Right ventricle myocardium superior (tissue), 1 donor: ENCODE results near the gene FFAR2. TPM values are rescaled to one million over a fixed set of nuclear protein-coding genes. Genes with fewer than 3 reads are reported as not detected.
"Not testable (repeated sequence)": the region's sequence is repeated elsewhere in the genome, so short reads cannot be mapped to it uniquely, and the experiment has no call there.

Experiments
- ATAC-seq: fragments of 200-7000 bp; cut with Tn5 transposase; one replicate; pipeline ENCODE4 v1.9.1; 2020; ENCODE audit warnings: mild to moderate bottlenecking; ENCODE audit not compliant: poor library complexity
- DNase-seq: peaks from one replicate; pipeline ENCODE4 v3.0.0-alpha.2; 2020
- intact Hi-C: fragments of 100-400 bp; cut with DNase I; formaldehyde crosslinking; loops from one replicate; pipeline ENCODE4 v1.11.2; 2022
- total RNA-seq: library from RNA; stranded (reverse); fragmentation: NEBNext Ultra II Directional; extraction: Animal tissue kit (Norgen Biotek cat#: 25700); gene quantifications from one replicate; pipeline ENCODE4 v1.2.1, GENCODE V29; 2021
- donor health status: DM: no; HTN: yes; CAD: no; lungs with severe emphysema.

FFAR2 gene
- total RNA-seq, 1 donor from 2014 or later, result 0.11 TPM

DNA sequence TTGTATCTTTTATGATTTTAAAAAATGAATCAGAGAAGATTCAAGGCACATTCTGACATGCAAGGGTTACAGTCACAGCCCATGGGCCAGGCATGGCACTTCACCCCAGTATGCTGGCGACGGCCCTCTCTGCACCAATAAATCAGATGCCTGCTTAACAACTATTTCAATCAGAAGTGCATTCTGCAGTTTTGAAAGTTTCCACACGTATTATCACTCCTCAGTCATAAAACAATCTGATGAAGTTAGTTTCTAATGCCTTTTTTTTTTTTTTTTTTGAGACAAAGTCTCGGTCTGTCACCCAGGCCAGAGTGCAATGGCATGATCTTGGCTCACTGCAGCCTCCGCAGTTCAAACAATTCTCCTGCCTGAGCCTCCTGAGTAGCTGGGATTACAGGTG lies 28.3 kb upstream of the FFAR2 start:
- ATAC-seq (no peak), DNase-seq (no peak)
- intact Hi-C loops, result no loop called here

DNA sequence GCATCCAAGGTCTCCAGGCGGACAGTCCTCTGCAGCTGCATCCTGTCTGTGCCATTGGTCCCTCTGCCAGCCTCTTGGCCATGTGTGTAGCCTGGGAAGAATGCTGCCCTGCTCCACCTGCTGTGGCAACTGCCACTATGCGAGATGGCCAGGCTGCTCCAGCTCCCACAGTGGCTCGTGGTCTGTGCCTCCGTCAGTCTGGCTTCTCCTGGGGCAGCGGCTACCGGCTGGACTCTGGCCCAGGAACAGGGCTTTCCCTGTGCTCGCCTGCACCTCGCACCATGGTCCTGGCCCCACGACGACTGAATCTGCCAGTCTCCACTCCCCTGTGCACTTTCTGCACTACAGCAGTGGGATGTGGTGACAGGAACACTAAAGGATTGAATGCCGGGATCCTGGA lies 26.7 kb upstream of the FFAR2 start:
- ATAC-seq, result no peak
- DNase-seq, result no peak
- intact Hi-C loops, result no loop called here

DNA sequence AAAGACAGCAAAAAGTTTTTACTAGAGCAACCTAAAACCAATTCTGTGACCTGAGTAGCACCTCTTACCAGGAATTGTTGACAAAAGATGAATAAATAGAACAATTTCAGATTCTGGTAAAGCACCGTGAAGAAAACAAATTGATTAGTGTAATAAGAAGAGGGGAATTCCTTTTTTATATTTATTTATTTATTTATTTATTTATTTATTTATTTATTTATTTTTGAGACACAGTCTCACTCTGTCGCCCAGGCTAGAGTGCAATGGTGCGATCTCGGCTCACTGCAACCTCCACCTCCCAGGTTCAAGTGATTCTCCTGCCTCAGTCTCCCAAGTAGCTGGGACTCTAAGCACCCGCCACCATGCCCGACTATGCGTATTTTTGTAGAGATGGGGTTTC lies 24.7 kb upstream of the FFAR2 start:
- intact Hi-C loops, DNase-seq, ATAC-seq: not testable (repeated sequence)

DNA sequence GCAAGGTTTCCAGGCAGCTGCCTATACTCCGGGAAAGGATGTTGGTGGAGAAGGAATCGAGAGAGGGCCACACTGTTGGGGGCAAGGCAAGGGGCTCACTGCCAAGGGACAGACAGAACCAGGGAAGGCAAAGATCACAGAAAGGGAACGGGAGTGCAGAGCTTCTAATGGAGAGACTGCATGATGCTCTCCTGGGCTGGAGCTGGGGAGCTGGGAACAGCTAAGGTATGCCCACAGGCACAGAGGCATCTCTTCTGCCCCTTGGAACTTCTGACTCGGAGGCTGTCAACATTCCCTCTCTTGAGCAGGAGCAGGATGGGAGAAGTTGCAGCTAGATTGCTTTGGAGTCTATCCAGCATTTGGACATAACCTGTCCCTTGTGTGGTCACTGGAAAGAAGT lies 22.4 kb upstream of the FFAR2 start:
- intact Hi-C loops, result no loop called here
- ATAC-seq, result no peak

DNA sequence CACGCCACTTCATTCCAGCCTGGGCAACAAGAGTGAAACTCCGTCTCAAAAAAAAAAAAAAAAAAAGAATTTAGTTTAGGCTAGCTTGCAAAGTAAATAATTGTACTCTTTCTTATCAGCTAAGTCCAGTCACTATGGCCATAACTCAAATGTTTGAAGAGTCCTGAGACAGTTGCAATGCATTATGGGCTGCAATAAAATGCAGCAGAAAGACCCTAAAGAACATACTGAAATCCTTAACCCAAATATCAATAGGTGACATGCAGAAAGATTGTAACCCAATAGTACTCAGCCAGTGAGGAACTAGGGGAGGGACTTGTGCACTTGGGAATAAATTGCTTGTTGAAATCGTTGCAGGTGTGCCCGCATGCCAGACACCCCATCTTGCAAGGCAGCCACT lies 20.9 kb upstream of the FFAR2 start:
- intact Hi-C loops, result no loop called here
- ATAC-seq, result no peak
- no peak for DNase-seq

More for the DNA sequence above, 22.4 kb upstream of the FFAR2 start:
- DNase-seq, result no peak

DNA sequence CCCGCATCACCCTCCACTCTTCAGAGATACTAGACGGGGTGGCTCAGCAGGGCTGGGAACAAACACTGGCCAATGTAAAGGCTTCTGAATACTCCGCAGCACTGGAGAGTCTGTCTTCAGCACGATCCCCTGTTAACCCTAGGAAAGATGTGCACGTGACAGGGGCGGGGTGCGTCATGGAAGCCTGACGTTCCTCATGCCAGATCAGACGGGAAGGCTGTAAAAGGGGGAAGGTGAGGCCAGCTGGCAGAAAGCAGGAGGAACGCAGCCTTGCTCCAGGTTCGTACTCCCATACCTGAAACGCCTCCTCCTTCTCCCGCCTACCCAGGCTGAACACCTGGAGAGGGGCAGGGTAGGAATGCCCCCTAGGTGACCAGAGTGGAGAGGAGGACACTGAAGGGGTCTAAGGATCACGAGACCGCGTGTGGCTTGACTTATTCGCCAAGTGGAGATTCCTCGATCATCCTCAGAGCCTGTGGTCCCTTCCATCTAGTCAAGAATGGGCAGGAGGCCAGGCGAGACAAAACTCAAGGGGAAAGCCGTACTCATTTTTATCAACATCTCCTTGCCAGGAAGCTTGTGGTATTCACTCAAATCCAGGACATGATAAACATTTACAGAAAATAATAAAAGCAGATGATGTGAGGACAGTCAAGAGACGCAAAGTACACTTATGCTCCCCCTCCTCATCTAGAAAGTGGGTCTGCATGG lies 18.2 kb upstream of the FFAR2 start:
- intact Hi-C loops, result no loop called here
- no peak for DNase-seq
- no peak for ATAC-seq

DNA sequence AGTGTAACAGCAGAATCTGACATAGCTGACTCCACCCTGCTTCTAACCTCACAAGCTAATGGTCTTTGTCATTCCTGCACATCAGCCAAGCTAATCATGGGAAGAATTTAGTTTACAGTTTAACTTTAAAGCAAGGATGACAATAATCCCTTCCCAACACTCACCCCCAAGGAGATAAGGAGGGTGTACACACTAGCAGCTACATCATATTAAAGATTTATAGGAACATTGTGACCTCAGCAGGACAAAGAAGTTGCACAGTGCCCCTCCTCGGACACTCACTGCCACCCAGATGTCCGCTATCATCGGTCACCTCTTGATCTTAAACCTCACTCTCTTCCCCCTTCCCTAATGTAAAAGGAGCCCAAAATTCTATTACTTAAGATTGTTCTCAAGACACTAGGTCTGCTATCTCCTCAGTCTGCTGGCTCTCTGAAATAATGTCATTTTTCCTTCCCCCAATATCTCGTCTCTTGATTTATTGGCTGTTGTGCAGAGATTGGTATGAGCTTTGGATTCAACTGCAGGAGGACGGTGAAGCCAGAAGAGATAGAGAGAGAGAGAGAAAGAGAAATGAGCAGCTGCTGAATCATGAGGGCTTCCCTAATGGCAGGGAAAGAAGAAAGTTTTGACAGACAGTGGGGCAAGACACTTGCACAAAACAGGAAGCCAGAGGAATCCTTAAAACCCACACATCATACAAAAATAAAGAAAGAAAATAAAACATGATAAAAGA lies 17.5 kb upstream of the FFAR2 start:
- no peak for ATAC-seq
- intact Hi-C loops, result no loop called here
- DNase-seq, result no peak

DNA sequence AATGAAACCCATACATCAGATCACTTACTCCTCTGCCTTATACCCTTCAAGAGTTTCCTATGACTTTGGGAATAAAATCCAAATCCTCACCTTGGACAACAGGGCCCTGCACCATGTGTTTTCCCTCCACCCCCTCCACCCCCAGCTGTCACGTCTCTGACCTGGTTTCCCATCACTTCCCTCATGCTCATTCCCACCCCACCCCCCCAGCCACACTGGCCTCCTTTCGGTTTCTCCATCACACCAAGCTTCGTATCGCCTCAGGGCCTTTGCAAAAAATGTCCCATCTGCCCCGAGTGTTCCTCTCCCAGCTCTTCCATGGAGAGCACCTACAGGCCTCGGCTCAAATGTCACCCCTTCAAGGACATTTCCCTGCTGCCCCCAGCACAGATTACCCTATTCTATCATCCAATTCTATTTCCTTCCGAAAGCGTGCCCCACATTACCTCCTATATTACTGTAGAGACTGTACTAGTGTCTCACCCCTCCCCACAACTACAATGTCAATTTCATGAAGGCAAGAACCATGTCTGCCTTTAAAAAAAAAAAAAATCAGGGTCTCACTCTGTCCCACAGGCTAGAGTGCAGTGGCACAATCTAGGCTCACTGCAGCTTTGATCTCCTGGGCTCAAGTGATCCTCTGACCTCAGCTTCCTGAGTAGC lies 16.8 kb upstream of the FFAR2 start:
- intact Hi-C loops, result no loop called here
- DNase-seq (no peak), ATAC-seq (no peak)

DNA sequence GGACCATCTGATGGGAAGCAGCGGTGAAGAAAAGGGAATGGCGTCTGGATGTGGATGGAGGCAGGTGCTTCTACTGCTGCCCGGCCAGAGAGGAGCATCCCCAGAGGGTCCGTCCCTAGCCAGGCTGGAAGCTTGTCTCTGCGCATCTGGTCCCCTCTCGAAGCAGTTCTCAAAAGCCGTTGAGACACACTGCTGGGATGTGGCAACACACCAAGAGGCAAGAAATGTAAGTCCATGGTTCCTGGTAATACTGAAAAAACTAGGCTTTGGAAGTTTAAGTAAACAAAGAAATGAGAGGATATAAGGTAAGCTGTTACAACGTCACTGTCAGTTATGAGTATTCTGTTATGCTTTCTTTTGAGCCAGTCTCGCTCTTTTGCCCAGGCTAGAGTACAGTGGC lies 15.1 kb upstream of the FFAR2 start:
- no peak for DNase-seq
- no peak for ATAC-seq
- intact Hi-C loops, result no loop called here

DNA sequence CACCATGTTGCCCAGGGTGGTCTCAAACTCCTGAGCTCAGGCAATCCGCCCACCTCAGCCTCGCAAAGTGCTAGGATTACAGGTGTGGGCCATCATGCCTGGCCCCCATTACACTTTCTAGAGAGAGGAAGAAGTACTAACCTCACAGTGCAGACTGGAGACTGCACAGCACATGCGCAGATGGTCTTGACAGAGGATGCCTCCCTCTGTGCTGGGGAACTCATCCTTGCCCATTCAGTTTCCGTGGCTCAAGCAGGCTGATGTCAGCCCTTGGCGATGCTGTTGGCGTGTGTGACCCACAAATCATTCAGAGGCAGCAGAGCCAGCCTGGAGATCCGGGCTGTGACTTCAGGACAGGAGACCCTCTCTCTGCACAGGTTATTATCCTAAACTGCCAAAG lies 14.6 kb upstream of the FFAR2 start:
- intact Hi-C loops, result no loop called here
- no peak for ATAC-seq
- DNase-seq, result no peak

DNA sequence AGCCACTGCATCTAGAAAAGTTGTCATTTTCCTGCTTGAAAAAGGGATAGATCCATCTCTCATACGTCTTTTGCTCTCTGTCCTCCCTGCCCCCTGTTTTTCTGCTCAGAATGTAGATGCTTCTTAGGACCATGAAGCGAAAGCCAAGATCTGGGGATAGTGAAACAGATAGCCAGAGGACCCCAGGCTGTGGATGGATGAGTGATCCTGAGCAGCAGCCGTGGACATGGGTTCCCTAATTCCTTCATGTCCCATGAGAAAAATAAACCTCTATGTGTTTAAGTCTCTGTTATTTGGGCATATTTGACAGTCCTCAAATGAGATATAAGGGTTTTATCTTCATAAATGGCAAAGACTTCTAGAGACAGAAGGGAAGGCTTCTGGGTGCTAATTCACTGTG lies 12.2 kb upstream of the FFAR2 start:
- intact Hi-C loops, result no loop called here
- ATAC-seq, result no peak
- DNase-seq, result no peak

DNA sequence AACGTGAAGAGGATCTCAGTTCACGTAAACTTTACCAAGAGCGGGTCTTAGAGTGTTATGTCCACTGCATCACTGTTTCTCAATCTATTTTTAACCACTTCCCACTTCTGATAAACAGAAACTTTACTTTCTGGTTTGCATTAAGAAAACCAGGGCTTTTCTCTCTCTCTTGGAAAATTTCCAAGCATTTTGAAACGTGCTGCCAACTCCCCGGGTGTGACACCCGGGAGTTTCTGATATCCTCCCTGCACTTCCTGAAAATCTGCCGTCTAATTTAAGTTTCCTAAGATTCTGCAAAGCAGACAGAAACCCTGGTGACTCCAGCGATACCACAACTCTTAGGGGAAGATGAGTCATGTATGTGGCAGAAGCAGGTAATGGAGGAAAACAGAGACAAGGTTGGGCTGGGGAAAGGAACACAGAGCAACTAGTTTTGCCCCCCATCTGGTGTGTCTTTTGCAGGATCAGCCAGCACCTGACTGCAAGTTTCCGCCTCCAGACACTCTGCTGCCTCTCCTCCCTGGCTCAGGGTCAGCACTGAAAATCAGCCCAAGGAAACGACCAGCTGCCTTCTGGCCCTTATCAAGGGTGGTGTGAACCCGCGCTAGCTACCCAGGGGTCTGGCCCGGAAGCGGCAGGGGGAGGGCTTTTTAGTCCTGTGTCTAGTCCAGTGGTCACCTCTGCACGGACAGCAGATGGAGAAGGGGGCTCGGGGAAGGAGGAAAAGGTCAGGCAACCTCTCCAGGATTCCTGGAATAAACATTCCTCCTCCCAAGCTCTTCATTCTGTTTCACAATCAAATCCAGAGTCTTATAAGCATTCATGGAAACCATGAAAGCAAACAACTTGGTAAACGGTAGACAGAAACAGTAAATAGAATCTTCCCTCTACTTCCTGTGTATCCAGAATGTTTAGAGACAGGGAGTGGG lies 11.3 kb upstream of the FFAR2 start:
- intact Hi-C loops, result no loop called here
- no peak for DNase-seq
- peak; percentile 63 for ATAC-seq

DNA sequence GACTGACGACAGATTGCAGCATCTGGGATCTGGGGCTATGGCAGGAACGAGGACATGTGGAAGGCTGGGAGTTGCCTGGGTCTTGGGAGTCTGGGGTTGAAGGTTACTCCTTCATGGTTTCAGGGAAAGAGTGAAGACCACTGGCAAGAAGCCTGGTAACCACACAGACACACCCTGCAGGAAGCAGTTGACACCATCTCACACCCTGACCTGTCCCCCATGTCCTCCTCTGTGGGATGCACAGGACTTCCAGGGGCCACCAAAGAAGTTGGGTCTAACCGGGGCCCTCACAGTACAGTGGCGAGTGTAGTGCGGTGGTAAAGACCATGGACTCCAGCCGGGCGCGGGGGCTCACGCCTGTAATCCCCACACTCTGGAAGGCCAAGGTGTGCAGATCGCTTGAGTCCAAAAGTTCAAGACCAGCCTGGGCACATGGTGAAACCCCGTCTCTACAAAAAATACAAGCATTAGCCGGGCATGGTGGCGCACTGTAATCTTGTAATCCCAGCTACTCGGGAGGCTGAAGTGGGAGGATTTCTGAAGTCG lies 10.6 kb upstream of the FFAR2 start:
- ATAC-seq (no peak), DNase-seq (no peak)
- intact Hi-C loops, result no loop called here

DNA sequence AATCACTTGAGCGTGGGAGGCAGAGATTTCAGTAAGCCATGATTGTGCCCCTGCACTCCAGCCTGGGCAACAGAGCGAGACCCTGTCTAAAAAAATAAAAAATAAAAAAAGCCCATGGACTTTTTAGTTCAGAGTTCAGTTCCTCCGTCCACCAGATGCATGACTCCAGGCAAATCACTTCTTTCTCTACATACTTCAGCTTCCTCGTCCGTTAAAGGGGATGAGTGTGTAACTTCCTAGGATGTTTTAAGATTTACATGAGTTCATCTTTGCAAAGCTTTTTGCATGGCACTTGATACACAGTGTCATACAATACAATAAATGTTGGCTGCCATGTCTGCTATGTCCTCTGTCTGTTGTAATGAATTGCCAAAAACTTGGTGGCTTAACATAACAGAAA lies 10.0 kb upstream of the FFAR2 start:
- ATAC-seq, result no peak
- intact Hi-C loops, result no loop called here
- no peak for DNase-seq

DNA sequence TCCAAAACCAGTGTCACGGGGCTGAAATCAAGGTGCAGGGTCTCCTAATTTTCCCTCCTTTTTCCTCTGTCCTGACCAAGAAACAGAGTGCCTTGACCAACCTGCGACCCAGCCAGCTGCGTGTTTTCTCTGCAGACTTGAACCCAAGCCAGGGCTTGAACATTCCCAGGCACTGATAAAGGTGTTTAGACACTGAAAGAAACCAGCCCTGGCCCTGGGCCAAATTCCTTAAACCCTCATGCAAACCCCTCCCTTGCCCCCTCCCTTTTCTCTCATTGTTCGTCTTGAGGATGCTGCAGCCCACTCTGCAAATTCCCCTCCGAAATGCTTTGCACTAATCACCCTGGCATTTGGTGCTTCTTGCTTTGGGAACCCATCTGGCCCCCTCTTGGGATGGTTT lies 9.5 kb upstream of the FFAR2 start:
- no peak for ATAC-seq
- DNase-seq, result no peak
- intact Hi-C loops, result no loop called here

DNA sequence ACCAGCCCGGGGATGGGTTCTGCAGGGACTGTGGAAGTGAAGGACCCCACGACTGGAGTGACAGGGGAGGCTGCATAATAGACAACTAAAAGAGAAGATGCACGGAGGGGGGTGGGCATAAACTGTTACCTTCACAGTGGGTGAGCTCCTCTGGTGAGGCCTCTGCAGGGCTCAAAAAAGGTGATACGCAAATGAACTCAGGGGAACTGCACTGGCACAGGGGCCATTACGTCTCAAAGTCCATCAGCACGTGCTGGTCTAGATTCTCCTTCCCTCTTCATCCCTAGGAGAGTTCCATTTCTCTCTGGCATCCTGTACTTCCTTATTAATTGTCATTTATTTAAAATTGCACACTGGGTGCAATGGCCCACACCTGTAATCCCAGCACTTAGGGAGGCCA lies 8.1 kb upstream of the FFAR2 start:
- ATAC-seq (no peak), DNase-seq (no peak)
- intact Hi-C loops, result no loop called here

DNA sequence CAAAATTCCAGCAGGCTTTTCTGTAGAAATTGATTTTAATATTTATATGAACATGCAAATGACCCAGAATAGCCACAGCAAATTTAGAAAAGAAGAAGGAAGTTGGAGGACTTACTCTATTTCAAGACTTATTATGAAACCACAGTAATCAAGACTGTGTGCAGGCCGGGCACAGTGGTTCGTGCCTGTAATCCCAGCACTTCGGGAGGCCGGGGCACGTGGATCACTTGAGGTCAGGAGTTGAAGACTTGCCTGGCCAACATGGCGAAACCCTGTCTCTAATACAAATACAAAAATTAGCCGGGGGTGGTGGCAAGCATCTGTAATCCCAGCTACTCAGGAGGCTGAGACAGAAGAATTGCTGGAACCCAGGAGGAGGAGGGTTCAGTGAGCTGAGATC lies 6.0 kb upstream of the FFAR2 start:
- DNase-seq, result peak; percentile 67
- ATAC-seq, result no peak

DNA sequence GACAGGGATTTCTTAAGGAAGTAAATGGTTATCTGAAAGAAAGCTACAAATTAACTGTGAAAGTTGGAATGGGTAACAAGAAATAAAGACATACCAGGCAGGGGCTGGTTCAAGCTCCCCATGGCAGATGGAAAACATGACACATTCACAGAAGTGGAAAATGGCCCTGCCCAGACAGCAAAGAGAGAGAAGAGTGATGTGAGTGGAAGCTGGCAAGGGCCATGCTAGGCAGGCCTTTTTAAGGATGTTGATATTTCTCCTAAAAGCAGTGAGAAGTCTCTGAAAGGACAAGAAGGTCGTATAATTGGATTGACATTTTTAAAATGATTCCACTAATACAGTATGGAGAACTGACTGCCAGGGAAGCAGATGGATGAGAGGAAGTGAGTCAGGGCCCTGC lies 3.3 kb upstream of the FFAR2 start:
- ATAC-seq (no peak), DNase-seq (no peak)
- intact Hi-C loops, result no loop called here

More for the DNA sequence above, 6.0 kb upstream of the FFAR2 start:
- intact Hi-C loops, result no loop called here
